H1 (cell line): ENCODE measurements around the gene TMEM183A. TPM values are rescaled to one million over a fixed set of nuclear protein-coding genes. Genes with fewer than 3 reads are reported as not detected.
A peak's percentile ranks its signal among the peaks of the same experiment; 100 is the strongest.

Experiments
- CTCF ChIA-PET: fragments of 300-600 bp; sonication (Branson Sonifier 250); formaldehyde crosslinking; loops from one replicate; lab custom pipeline; 2021; ENCODE audit not compliant: partially characterized antibody; lab: Charles Lee
- POLR2A ChIA-PET: fragments of 300-600 bp; sonication (Branson Sonifier 250); formaldehyde crosslinking; loops from one replicate; lab custom pipeline; 2021; ENCODE audit warnings: inconsistent platforms; ENCODE audit not compliant: partially characterized antibody; lab: Charles Lee
- DNase-seq, 2 experiments: peaks; one replicate each; pipeline versions ENCODE4 v3.0.0 to v3.0.0-alpha.2; 2010 to 2022; ENCODE audit warnings: low spot score in 2 of 2, low read depth in 1 of 2, mixed read lengths in 1 of 2
- FAIRE-seq: peaks from 2 replicates; lab custom pipeline; 2011; peaks lifted over from hg19 to GRCh38; lab: Jason Lieb, UNC
- H2AFZ ChIP-seq: 2 replicates; pipeline ENCODE4 v1.8.1; 2012; ENCODE audit warnings: low read length, inconsistent platforms
- H2AK5ac ChIP-seq: 2 replicates; pipeline ENCODE4 v1.6.1; 2013; ENCODE audit warnings: low read depth, low read length
- H2BK120ac ChIP-seq: replicated peaks from 2 replicates; pipeline ENCODE3; 2013; ENCODE audit warnings: low read depth, low read length, inconsistent platforms
- H2BK12ac ChIP-seq: 2 replicates; pipeline ENCODE4 v1.6.1; 2013; ENCODE audit warnings: low read depth, low read length
- H2BK15ac ChIP-seq: 2 replicates; pipeline ENCODE4 v1.6.1; 2013; ENCODE audit warnings: low read length
- H2BK20ac ChIP-seq: 2 replicates; pipeline ENCODE4 v1.6.1; 2013; ENCODE audit warnings: low read length
- H2BK5ac ChIP-seq: 2 replicates; pipeline ENCODE4 v1.6.1; 2013; ENCODE audit warnings: low read depth, low read length
- H3K14ac ChIP-seq: 2 replicates; pipeline ENCODE4 v1.6.1; 2013; ENCODE audit warnings: inconsistent platforms; ENCODE audit not compliant: insufficient read length
- H3K18ac ChIP-seq: 2 replicates; pipeline ENCODE4 v1.6.1; 2013; ENCODE audit warnings: low read length; ENCODE audit errors: extremely low read depth
- H3K23ac ChIP-seq: 2 replicates; pipeline ENCODE4 v1.6.1; 2013; ENCODE audit warnings: inconsistent platforms; ENCODE audit not compliant: insufficient read length
- H3K23me2 ChIP-seq: 2 replicates; pipeline ENCODE4 v1.6.1; 2013; ENCODE audit warnings: low read depth, low read length
- H3K27ac ChIP-seq: 2 replicates; pipeline ENCODE4 v1.6.1; 2011; ENCODE audit warnings: low read depth, low read length, inconsistent platforms
- H3K27me3 ChIP-seq, 4 experiments: replicated peaks in 1 of 4; 1 replicate in 1 of 4; 2 replicates in 3 of 4; pipeline versions ENCODE4 v1.6.1 to v1.8.1; 2011 to 2013; ENCODE audit warnings: low read length in 3 of 4, mild to moderate bottlenecking in 3 of 4, inconsistent platforms in 2 of 4, mixed read lengths in 2 of 4, moderate library complexity in 1 of 4; ENCODE audit not compliant: control insufficient read depth in 3 of 4, insufficient read depth in 3 of 4; ENCODE audit errors: extremely low read depth in 1 of 4
- H3K36me3 ChIP-seq, 4 experiments: 2 replicates each; pipeline versions ENCODE4 v1.6.1 to v1.8.1; 2011 to 2013; ENCODE audit warnings: mild to moderate bottlenecking in 4 of 4, low read length in 3 of 4, moderate library complexity in 2 of 4, control low read depth in 1 of 4, inconsistent platforms in 1 of 4; ENCODE audit not compliant: insufficient read depth in 4 of 4, control insufficient read depth in 2 of 4
- H3K4ac ChIP-seq: replicated peaks from 2 replicates; pipeline ENCODE3; 2013; ENCODE audit warnings: low read length, low read depth, mixed read lengths, inconsistent platforms; ENCODE audit not compliant: insufficient read length
- H3K4me1 ChIP-seq, 4 experiments: replicated peaks in 1 of 4; 1 replicate in 1 of 4; 2 replicates in 3 of 4; pipeline versions ENCODE4 v1.6.1 to v1.8.1; 2011 to 2013; ENCODE audit warnings: low read length in 3 of 4, inconsistent platforms in 2 of 4, mixed read lengths in 1 of 4; ENCODE audit not compliant: insufficient read depth in 4 of 4, control insufficient read depth in 3 of 4
- H3K4me2 ChIP-seq, 2 experiments: 2 replicates each; pipeline versions ENCODE4 v1.6.1 to v1.8.1; 2011 to 2013; ENCODE audit warnings: low read depth in 2 of 2, low read length in 2 of 2, control low read depth in 1 of 2, inconsistent platforms in 1 of 2, mild to moderate bottlenecking in 1 of 2; ENCODE audit not compliant: insufficient read depth in 1 of 2
- H3K4me3 ChIP-seq, 4 experiments: fragments of 200-600, 300-600 bp in 1 of 4; sonication (generic), shearing (Covaris generic), sonication (Bioruptor Twin) in 1 of 4; 2 replicates each; pipeline versions ENCODE4 v1.5.1 to v1.8.1; 2011 to 2016; ENCODE audit warnings: low read length in 4 of 4, low read depth in 3 of 4, control low read depth in 2 of 4, inconsistent platforms in 2 of 4, mild to moderate bottlenecking in 2 of 4, mixed read lengths in 1 of 4, moderate library complexity in 1 of 4; ENCODE audit not compliant: insufficient read depth in 2 of 4; ENCODE audit errors: extremely low read depth in 1 of 4
- H3K56ac ChIP-seq: replicated peaks from 2 replicates; pipeline ENCODE3; 2013; ENCODE audit warnings: low read depth, mild to moderate bottlenecking, mixed read lengths, low read length, inconsistent platforms; ENCODE audit not compliant: insufficient read length
- H3K79me1 ChIP-seq: 2 replicates; pipeline ENCODE4 v1.6.1; 2013; ENCODE audit warnings: low read depth, low read length, control low read depth
- H3K79me2 ChIP-seq, 2 experiments: 2 replicates each; pipeline versions ENCODE4 v1.6.1 to v1.8.1; 2012 to 2013; ENCODE audit warnings: low read length in 2 of 2, mild to moderate bottlenecking in 2 of 2, inconsistent platforms in 1 of 2; ENCODE audit not compliant: insufficient read depth in 2 of 2, control insufficient read depth in 1 of 2
- H3K9ac ChIP-seq, 4 experiments: replicated peaks in 1 of 4; 1 replicate in 1 of 4; 2 replicates in 3 of 4; pipeline versions ENCODE4 v1.6.1 to v1.8.1; 2011 to 2013; ENCODE audit warnings: low read depth in 3 of 4, low read length in 3 of 4, control low read depth in 2 of 4, mild to moderate bottlenecking in 2 of 4, moderate library complexity in 2 of 4, inconsistent platforms in 1 of 4; ENCODE audit errors: extremely low read depth in 1 of 4
- H3K9me3 ChIP-seq, 2 experiments: 2 replicates each; pipeline versions ENCODE4 v1.6.1 to v1.8.1; 2012 to 2013; ENCODE audit warnings: mild to moderate bottlenecking in 2 of 2, moderate library complexity in 2 of 2, control low read depth in 1 of 2, inconsistent platforms in 1 of 2, low read depth in 1 of 2, low read length in 1 of 2, mixed read lengths in 1 of 2; ENCODE audit not compliant: insufficient read depth in 2 of 2
- H4K20me1 ChIP-seq, 2 experiments: replicated peaks in 1 of 2; 2 replicates each; pipeline versions ENCODE3 to v1.8.1; 2011 to 2013; ENCODE audit warnings: inconsistent platforms in 2 of 2, low read length in 2 of 2, mild to moderate bottlenecking in 1 of 2; ENCODE audit not compliant: insufficient read depth in 2 of 2, control insufficient read depth in 1 of 2
- H4K5ac ChIP-seq: 2 replicates; pipeline ENCODE4 v1.6.1; 2013; ENCODE audit warnings: low read length, low read depth, mixed read lengths, inconsistent platforms; ENCODE audit not compliant: insufficient read length
- H4K8ac ChIP-seq: 2 replicates; pipeline ENCODE4 v1.8.0; 2013; ENCODE audit warnings: mild to moderate bottlenecking, moderate library complexity, low read length, inconsistent platforms; ENCODE audit not compliant: insufficient read depth; ENCODE audit errors: extremely low read depth
- H4K91ac ChIP-seq: replicated peaks from 2 replicates; pipeline ENCODE3; 2013; ENCODE audit warnings: low read length, mixed read lengths, inconsistent platforms; ENCODE audit not compliant: insufficient read length
- CREB1 ChIP-seq: IDR thresholded peaks from 2 replicates; pipeline ENCODE4 v1.6.1; 2012; ENCODE audit warnings: inconsistent platforms
- SAP30 ChIP-seq: fragments of 300-600 bp; sonication (generic); IDR thresholded peaks from 2 replicates; pipeline ENCODE4 v1.7.1; 2012; ENCODE audit warnings: low read length, moderate library complexity, mild to moderate bottlenecking, inconsistent platforms; ENCODE audit not compliant: insufficient read depth, insufficient replicate concordance
- TAF1 ChIP-seq: IDR thresholded peaks from 2 replicates; pipeline ENCODE4 v1.6.1; 2011; ENCODE audit warnings: mild to moderate bottlenecking, low read depth, low read length
- TEAD4 ChIP-seq: IDR thresholded peaks from 2 replicates; pipeline ENCODE4 v1.6.1; 2012; ENCODE audit warnings: low read depth, low read length, inconsistent platforms, mixed read lengths
- YY1 ChIP-seq: IDR thresholded peaks from 2 replicates; pipeline ENCODE4 v1.6.1; 2011; ENCODE audit warnings: low read depth, mild to moderate bottlenecking, low read length
- WGBS, 2 experiments: shearing (Covaris generic) in 1 of 2; methylation state at CpG; one replicate each; pipeline versions ENCODE4 v1.1.6 to v1.1.7; 2013 to 2015; ENCODE audit warnings: low lambda C conversion rate in 2 of 2, mixed read lengths in 2 of 2, inconsistent platforms in 1 of 2, low coverage in 1 of 2, missing lambda C conversion rate in 1 of 2; ENCODE audit not compliant: insufficient replicate concordance in 2 of 2, insufficient coverage in 1 of 2, insufficient read length in 1 of 2; ENCODE audit errors: extremely low coverage in 1 of 2, missing lambda C conversion rate in 1 of 2; 5-methylcytosine and 5-hydroxymethylcytosine counted together
- long read RNA-seq, 2 experiments: library from RNA in 1 of 2; library from capped mRNA in 1 of 2; stranded (forward); transcript quantifications; one replicate each; pipeline ENCODE4 v2.0.0, GENCODE V29; 2021; ENCODE audit warnings: inconsistent platforms in 1 of 2
- polyA minus RNA-seq, 3 experiments: library from RNA; depleted of rRNA, polyadenylated mRNA; stranded (reverse); fragments of >200 nt; gene quantifications; 1 replicate in 2 of 3; 2 replicates in 1 of 3; pipeline ENCODE4 v1.2.3, GENCODE V29; 2011
- polyA plus RNA-seq, 7 experiments: library from polyadenylated mRNA; depleted of rRNA in 3 of 7; stranded (reverse) in 5 of 7; unstranded in 2 of 7; fragments of >200 nt in 5 of 7; fragments of 200-250 nt in 2 of 7; gene quantifications; 1 replicate in 5 of 7; 2 replicates in 1 of 7; 4 replicates in 1 of 7; pipeline versions ENCODE4 v1.2.1 to v1.2.3, GENCODE V29; 2011 to 2013; ENCODE audit warnings: missing spikeins in 2 of 7, mixed read lengths in 2 of 7
- total RNA-seq: library from RNA; stranded (reverse); fragmentation: NEBNext Ultra II Directional; extraction: Animal tissue kit (Norgen Biotek cat#: 25700); gene quantifications from 2 replicates; pipeline ENCODE4 v1.2.1, GENCODE V29; 2021

Gene TMEM183A, protein sequence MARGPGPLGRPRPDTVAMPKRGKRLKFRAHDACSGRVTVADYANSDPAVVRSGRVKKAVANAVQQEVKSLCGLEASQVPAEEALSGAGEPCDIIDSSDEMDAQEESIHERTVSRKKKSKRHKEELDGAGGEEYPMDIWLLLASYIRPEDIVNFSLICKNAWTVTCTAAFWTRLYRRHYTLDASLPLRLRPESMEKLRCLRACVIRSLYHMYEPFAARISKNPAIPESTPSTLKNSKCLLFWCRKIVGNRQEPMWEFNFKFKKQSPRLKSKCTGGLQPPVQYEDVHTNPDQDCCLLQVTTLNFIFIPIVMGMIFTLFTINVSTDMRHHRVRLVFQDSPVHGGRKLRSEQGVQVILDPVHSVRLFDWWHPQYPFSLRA
- 107 TPM in 2 replicates for total RNA-seq
- polyA plus RNA-seq (2011; rRNA removed) = 160 and 173 TPM in 2 replicates
- 145 TPM for polyA plus RNA-seq (2011; cell fraction: cytosol; rRNA removed)
- polyA plus RNA-seq (2011; cell fraction: nucleus; rRNA removed) = 139 TPM
- 74.7 to 91.0 TPM (median 88.0 TPM) in 4 replicates for polyA plus RNA-seq (2012, experiment 1 of 2)
- 75.9 TPM for polyA plus RNA-seq (2012, experiment 2 of 2)
- polyA plus RNA-seq (2013, experiment 1 of 2) = 66.1 TPM
- polyA plus RNA-seq (2013, experiment 2 of 2) = 65.5 TPM
- polyA minus RNA-seq (2011; rRNA and poly(A)+ RNA removed) = 169 and 202 TPM in 2 replicates
- polyA minus RNA-seq (2011; cell fraction: cytosol; rRNA and poly(A)+ RNA removed) = 46.2 TPM
- 65.6 TPM for polyA minus RNA-seq (2011; cell fraction: nucleus; rRNA and poly(A)+ RNA removed)
- long read RNA-seq, experiment 1, transcript TMEM183A-201 (8 exons, 3,019 nt) = major isoform, 90 of 182 reads
- long read RNA-seq, experiment 1, partial matches to known transcripts = 58 of 182 reads
- long read RNA-seq, experiment 1, other reads (novel, unspliced or antisense) = 34 of 182 reads
- long read RNA-seq, experiment 2, transcript TMEM183A-201 (8 exons, 3,019 nt) = major isoform, 6 of 12 reads
- long read RNA-seq, experiment 2, partial matches to known transcripts = 4 of 12 reads
- long read RNA-seq, experiment 2, other reads (novel, unspliced or antisense) = 2 of 12 reads

DNA sequence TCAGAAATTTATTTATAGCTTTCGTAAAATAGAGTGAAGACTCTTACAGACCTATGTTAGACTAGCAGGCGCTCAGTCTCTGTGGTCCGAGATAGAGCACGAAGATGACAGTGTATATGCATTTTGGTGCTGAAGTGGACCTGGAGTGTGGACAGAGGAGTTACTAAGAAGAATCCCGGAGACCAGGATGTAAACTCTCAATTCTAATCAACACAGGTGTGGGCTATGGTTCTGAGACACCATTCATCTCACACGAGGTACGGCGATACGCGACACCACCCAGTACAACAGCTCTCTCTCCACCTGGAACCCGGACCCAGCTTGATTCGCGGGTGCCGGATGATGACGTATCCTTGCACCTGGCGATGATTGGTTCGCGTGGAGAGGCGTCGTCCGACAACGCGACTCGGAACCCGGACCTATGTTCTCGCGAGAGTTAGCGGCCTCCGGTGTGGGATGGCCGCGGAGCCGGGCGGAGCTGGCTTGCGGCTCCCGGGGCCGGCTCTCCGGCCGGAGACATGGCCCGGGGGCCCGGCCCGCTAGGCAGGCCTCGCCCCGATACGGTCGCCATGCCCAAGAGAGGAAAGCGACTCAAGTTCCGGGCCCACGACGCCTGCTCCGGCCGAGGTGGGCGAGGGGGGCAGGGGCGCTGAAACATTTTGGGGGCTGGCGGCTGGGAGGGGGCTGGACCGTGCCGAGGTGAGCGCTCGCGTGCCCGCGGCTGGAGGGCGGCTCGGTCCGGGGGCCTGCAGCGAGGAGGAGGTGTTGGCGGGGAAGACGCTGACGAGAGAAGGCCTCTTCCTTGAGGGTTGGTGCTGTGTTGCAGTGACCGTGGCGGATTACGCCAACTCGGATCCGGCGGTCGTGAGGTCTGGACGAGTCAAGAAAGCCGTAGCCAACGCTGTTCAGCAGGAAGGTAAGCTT, at the start of gene TMEM183A:
Gene TMEM183A, plus strand, starts transcription at position 427 of the 924 bp plus-strand sequence. Its CDS starts 92 bp downstream, at position 519.
- Histone ChIP-seq H3K36me3 (peaks cover 2 to 27% (median 18%) of the 10 kb centered on the region in 4 experiments; a peak in 5 of 8 replicates), H3K4ac (peak within 1 kb of the TSS; percentile 98), H4K91ac (no peak within 1 kb of the TSS), H3K4me3 (peak within 1 kb of the TSS; percentile 81 to 99 (median 97)), H3K14ac (no peak within 1 kb of the TSS), H3K56ac (peak within 1 kb of the TSS; percentile 84), H3K23ac (no peak within 1 kb of the TSS), H2BK120ac (peak within 1 kb of the TSS; percentile 95), H2BK15ac (0 out of 2 replicates have a peak within 1 kb of the TSS, but pooled peaks have one; percentile 31), H4K5ac (peak within 1 kb of the TSS; percentile 91), H2AK5ac (peak within 1 kb of the TSS; percentile 94; the same call in 1 of the 2 replicates), H2BK12ac (peak within 1 kb of the TSS; percentile 99), H3K23me2 (peaks cover 8% of the 10 kb centered on the region; the same call in 1 of the 2 replicates), H4K20me1 (peaks cover 0 to 2% of the 10 kb centered on the region in 2 experiments), H4K8ac (peak within 1 kb of the TSS; percentile 94), H3K4me2 (peak within 1 kb of the TSS; percentile 52 to 93), H2BK20ac (no peak within 1 kb of the TSS), H3K79me2 (peaks cover 0 to 40% of the 10 kb centered on the region in 2 experiments; a peak in 3 of 4 replicates), H3K9ac (peak within 1 kb of the TSS; percentile 91 to 99 (median 98)), H3K4me1 (peaks cover 0 to 4% (median 1%) of the 10 kb centered on the region in 4 experiments; a peak in 3 of 7 replicates), H2BK5ac (peak within 1 kb of the TSS; percentile 97), H3K79me1 (no peaks in the 10 kb centered on the region), H3K18ac (peak within 1 kb of the TSS; percentile 55; the same call in 1 of the 2 replicates), H3K27ac (peak within 1 kb of the TSS; percentile 97), H3K9me3 (no peaks in the 10 kb centered on the region), H2AFZ (peak within 1 kb of the TSS; percentile 79; the same call in 1 of the 2 replicates), H3K27me3 (no peaks in the 10 kb centered on the region)
- ChIA-PET POLR2A (interaction anchor here (0.6 to 7.4 kb wide), 38 partner anchors 9 to 335 kb away, joined by 3 to 72 read pairs (median 4); partner anchors contain the start of genes BTG2, CYB5R1, KDM5B and KLHL12), CTCF (interaction anchor here (0.7 to 3.7 kb wide), 6 partner anchors 8 to 80 kb away, joined by 3 to 14 read pairs (median 6); partner anchors contain the start of gene KLHL12)
- WGBS, 2 experiments = 1% methylated on average over 60 of the region's 78 CpGs; no CpG with 5 or more reads in 1 of the 2 experiments
- FAIRE-seq (peak; percentile 66), DNase-seq (peak; percentile 90 to 95)
- peak; percentile 82; the same call in 1 of the 2 replicates for TF ChIP-seq YY1
- peak; percentile 95 for TF ChIP-seq TAF1
- TF ChIP-seq TEAD4 = peak; percentile 19; the same call in 1 of the 2 replicates
- TF ChIP-seq CREB1 = peak; percentile 99
- peak; percentile 63 for TF ChIP-seq SAP30
